Eye (tissue), 1 donor: ENCODE results near the gene AGFG1.
"Not testable (repeated sequence)": the region's sequence is repeated elsewhere in the genome, so short reads cannot be mapped to it uniquely, and the experiment has no call there.

Experiments used
- DNase-seq: peaks from one replicate; pipeline ENCODE4 v3.0.0-alpha.2; 2015

The AGFG1 gene

GRCh38 chr2:227500301-227500630 lies 28.3 kb downstream of the AGFG1 start:
- DNase-seq, result no peak

GRCh38 chr2:227503433-227504406 lies 31.8 kb downstream of the AGFG1 start:
- DNase-seq, result no peak

- no peak for DNase-seq
These were observed 32.7 kb downstream of the AGFG1 start for GRCh38 chr2:227504700-227505099.

DNA sequence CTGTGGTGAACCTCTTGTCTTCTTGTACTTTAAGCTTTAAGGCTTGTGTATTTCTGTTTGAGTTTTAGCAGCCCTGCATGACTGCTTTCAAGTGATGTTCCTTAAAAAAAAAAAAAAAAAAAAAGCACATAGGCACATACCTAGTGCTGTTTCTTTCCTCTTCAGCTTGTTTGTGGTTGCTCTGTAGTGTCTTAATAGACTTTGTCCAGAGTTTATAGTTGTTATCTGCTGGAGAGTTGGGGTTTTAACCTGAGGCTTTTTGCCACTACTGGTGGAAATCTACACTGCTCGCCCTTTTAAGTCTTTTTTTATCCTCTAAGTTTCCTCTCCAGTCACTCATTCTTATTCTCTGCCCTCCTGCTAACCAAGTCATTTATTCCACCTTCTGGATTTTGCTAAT lies 34.5 kb downstream of the AGFG1 start:
- no peak for DNase-seq

DNA sequence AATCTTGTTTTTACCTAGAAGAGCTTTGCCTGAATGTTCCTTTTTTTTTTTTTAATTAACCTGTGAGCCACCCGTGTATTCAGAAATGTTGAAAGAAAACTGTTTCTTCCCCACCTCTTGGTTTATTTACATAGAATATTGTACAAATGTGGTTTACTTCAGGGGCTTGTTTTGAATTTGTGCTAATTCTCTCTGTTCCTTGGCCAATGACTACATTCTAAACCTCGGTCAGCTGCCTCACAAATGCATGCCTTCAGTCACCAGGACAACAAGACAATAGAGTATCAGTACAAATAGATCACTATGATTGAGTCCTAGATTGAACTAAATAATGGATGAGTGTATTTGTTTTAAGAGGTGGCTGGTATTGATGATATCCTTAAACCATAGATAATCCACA lies 36.0 kb downstream of the AGFG1 start:
- no peak for DNase-seq

DNA sequence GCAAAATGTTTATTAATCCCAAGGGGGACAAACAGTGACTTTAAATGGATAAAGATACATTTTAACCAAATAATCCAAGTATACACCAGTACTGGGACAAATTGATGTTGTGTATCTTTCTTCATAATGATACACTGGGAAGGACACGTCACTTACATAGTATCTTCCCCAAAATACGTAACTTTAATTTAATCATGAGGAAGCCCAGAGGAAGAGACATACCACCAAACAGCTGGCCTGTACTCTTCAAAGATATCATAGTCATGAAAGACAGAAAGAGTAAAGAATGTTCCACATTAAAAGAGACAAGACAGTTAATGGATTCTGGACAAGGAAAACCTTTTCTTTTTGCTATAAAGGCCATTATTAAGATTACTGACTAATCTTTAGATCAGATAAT lies 37.1 kb downstream of the AGFG1 start:
- no peak for DNase-seq

GRCh38 chr2:227509824-227510619 lies 38.1 kb downstream of the AGFG1 start:
- no peak for DNase-seq

GRCh38 chr2:227510620-227510958 lies 38.6 kb downstream of the AGFG1 start:
- no peak for DNase-seq

- DNase-seq, result no peak
These were observed 39.4 kb downstream of the AGFG1 start for GRCh38 chr2:227511239-227511930.

- DNase-seq, result no peak
These were observed 40.0 kb downstream of the AGFG1 start for GRCh38 chr2:227511955-227512354.

DNA sequence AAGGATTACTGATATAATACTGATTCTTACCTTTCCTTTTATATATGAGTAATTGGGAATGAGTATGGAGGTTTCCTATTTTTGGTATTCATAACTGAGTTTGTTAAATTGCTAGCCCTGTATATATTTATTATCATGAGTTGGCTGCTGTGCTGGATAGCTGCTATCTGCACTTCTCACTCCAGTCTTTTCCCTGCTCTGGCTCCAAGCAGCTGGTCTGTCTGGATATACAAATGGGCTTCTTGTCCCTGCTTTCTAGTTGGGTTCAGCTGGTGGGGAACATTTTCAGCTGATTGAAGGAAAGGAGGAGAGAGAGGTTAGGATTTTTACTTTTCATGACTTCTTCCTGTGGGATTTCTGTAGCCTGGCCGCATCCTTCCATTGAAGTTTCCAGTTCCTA lies 41.2 kb downstream of the AGFG1 start:
- no peak for DNase-seq

- DNase-seq, result no peak
These were observed 43.8 kb downstream of the AGFG1 start for GRCh38 chr2:227515742-227516141.

GRCh38 chr2:227517724-227518123 lies 45.8 kb downstream of the AGFG1 start:
- no peak for DNase-seq

GRCh38 chr2:227518278-227518865 lies 46.4 kb downstream of the AGFG1 start:
- DNase-seq, result not testable (repeated sequence)

DNA sequence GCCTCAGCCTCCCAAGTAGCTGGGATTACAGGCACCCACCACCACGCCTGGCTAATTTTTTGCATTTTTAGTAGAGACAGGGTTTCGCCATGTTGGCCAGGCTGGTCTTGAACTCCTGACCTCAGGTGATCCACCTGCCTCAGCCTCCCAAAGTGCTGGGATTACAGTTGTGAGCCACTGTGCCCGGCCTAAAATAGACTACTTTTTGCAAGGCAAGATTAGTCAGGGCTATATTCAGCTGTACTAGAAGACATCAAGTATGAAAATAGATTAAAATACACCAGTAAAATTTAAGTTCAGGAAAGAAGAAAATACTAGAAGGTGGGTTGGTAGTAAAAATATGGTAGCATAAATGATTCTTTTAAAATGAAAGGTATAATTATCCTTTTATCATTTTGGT lies 49.2 kb downstream of the AGFG1 start:
- not testable (repeated sequence) for DNase-seq

- DNase-seq, result no peak
These were observed 52.7 kb downstream of the AGFG1 start for GRCh38 chr2:227524665-227525064.

- no peak for DNase-seq
These were observed 55.4 kb downstream of the AGFG1 start for GRCh38 chr2:227527351-227527750.

DNA sequence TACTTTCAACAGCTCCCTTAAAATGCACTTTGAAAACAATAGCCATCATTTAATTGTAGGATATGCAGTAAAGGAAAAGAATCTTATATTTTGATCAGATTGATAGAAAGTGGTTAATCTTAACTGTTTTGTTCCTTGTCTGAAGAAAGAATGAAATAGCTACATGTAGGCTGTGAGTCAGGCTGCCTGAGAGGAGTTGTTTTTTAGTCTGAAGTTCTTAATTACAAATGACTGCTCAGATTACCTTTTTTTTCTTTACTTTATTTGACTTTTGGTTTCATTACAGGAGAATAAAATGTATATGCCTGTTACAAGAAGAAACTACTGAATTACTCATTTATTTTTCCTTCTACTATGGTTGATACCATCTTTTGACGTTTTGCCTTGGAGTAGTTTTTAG lies 56.8 kb downstream of the AGFG1 start:
- DNase-seq, result no peak

DNA sequence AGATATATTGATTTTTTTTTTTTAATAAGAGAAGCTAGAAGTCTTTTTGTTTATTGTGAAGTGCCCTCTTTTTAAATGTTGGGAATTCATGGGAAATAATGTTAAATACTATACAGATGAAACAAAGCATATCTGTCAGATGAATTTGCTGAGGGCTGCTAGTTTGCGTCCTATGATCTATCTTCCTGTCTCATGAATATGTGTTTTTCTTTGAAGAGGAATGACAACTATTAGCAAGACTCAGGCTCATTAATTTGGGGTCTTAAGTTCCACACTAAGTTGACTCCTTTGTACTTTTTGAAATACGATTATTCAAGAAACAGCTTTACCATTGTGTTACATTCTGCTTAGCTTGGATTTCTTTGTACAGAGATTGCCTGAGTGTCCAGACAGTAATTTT lies 57.9 kb downstream of the AGFG1 start:
- DNase-seq, result no peak

GRCh38 chr2:227534714-227535113 lies 62.8 kb downstream of the AGFG1 start:
- no peak for DNase-seq

- DNase-seq, result no peak
These were observed 64.5 kb downstream of the AGFG1 start for GRCh38 chr2:227536445-227536844.

- DNase-seq, result no peak
These were observed 67.6 kb downstream of the AGFG1 start for GRCh38 chr2:227539465-227539956.

- DNase-seq, result not testable (repeated sequence)
These were observed 68.4 kb downstream of the AGFG1 start for GRCh38 chr2:227540352-227540751.
